B cell (primary cell): ENCODE data around the gene PACSIN2. TPM values are rescaled to one million over a fixed set of nuclear protein-coding genes. Genes with fewer than 3 reads are reported as not detected.

Experiments used
- ATAC-seq: fragments of 200-7000 bp; cut with Tn5 transposase; one replicate; pipeline ENCODE4 v1.10.0; 2021; ENCODE audit warnings: low read depth, mild to moderate bottlenecking, moderate number of reproducible peaks, moderate library complexity
- CTCF ChIA-PET: fragments of 350-600 bp; sonication (Branson Sonifier 250); formaldehyde crosslinking; loops from one replicate; lab custom pipeline; 2021; ENCODE audit warnings: antibody characterized with exemption, inconsistent platforms; lab: Charles Lee
- POLR2A ChIA-PET: fragments of 350-600 bp; sonication (Branson Sonifier 250); formaldehyde crosslinking; loops from one replicate; lab custom pipeline; 2021; ENCODE audit warnings: antibody characterized with exemption; lab: Charles Lee
- DNase-seq: peaks from one replicate; pipeline ENCODE4 v3.0.0; 2013
- H2AFZ ChIP-seq: 2 replicates; pipeline ENCODE4 v1.6.1; 2012; ENCODE audit warnings: mild to moderate bottlenecking, low read depth, low read length; ENCODE audit not compliant: insufficient read depth, poor library complexity, severe bottlenecking
- H3K27ac ChIP-seq, 2 donors: 1 replicate in 1 of 2; 2 replicates in 1 of 2; pipeline ENCODE4 v1.5.1; 2012 to 2013; ENCODE audit warnings: low read length in 2 of 2, mild to moderate bottlenecking in 2 of 2, moderate library complexity in 1 of 2
- H3K27me3 ChIP-seq, 4 experiments: fragments of 200-600 bp in 1 of 4; sonication (generic) in 1 of 4; replicated peaks in 1 of 4; 1 replicate in 2 of 4; 2 replicates in 2 of 4; pipeline versions ENCODE4 v1.6.1 to v1.7.0; 2013 to 2016; ENCODE audit warnings: low read length in 3 of 4, mild to moderate bottlenecking in 2 of 4, mixed read lengths in 1 of 4, moderate library complexity in 1 of 4; ENCODE audit not compliant: insufficient read depth in 4 of 4, control insufficient read depth in 3 of 4; ENCODE audit errors: control extremely low read depth in 1 of 4
- H3K36me3 ChIP-seq, 2 experiments: replicated peaks in 1 of 2; 1 replicate in 1 of 2; 2 replicates in 1 of 2; pipeline versions ENCODE4 v1.6.1 to v1.7.1; 2013; ENCODE audit warnings: low read length in 1 of 2; ENCODE audit not compliant: insufficient read depth in 2 of 2, control insufficient read depth in 1 of 2; ENCODE audit errors: control extremely low read depth in 1 of 2, extremely low read depth in 1 of 2
- H3K4me1 ChIP-seq, 2 donors: fragments of 200-600 bp in 1 of 2; sonication (generic) in 1 of 2; 1 replicate in 1 of 2; 2 replicates in 1 of 2; pipeline versions ENCODE4 v1.5.1 to v1.6.1; 2013 to 2017; ENCODE audit warnings: low read length in 2 of 2; ENCODE audit not compliant: control insufficient read depth in 2 of 2, insufficient read depth in 2 of 2
- H3K4me2 ChIP-seq: replicated peaks from 2 replicates; pipeline ENCODE3; 2012; ENCODE audit warnings: mild to moderate bottlenecking, low read depth, low read length; ENCODE audit not compliant: poor library complexity, severe bottlenecking
- H3K4me3 ChIP-seq, 5 experiments: fragments of 200-600 bp in 1 of 5; sonication (generic) in 1 of 5; 1 replicate in 3 of 5; 2 replicates in 2 of 5; pipeline versions ENCODE4 v1.5.1 to v1.7.0; 2011 to 2016; ENCODE audit warnings: low read length in 4 of 5, mild to moderate bottlenecking in 4 of 5, low read depth in 2 of 5, control low read depth in 1 of 5, moderate library complexity in 1 of 5; ENCODE audit not compliant: insufficient read depth in 1 of 5; ENCODE audit errors: control extremely low read depth in 1 of 5, extremely low read depth in 1 of 5
- H3K79me2 ChIP-seq: fragments of 200-600 bp; sonication (generic); one replicate; pipeline ENCODE4 v1.6.0; 2016; ENCODE audit warnings: low read length; ENCODE audit not compliant: control insufficient read depth, insufficient read depth
- H3K9ac ChIP-seq: fragments of 200-600 bp; sonication (generic); 2 replicates; pipeline ENCODE4 v1.6.1; 2017; ENCODE audit warnings: mild to moderate bottlenecking, low read length, moderate library complexity
- H3K9me3 ChIP-seq, 3 donors: one replicate each; pipeline versions ENCODE4 v1.6.1 to v1.7.1; 2013; ENCODE audit warnings: low read length in 2 of 3; ENCODE audit not compliant: control insufficient read depth in 2 of 3, insufficient read depth in 1 of 3; ENCODE audit errors: control extremely low read depth in 1 of 3
- H4K20me1 ChIP-seq: 2 replicates; pipeline ENCODE4 v1.6.0; 2012; ENCODE audit warnings: mild to moderate bottlenecking, low read length; ENCODE audit not compliant: insufficient read depth, control insufficient read depth, poor library complexity, severe bottlenecking
- H3K27ac Mint-ChIP-seq: one replicate; pipeline ENCODE4 v1.8.0; 2021; ENCODE audit warnings: mixed read lengths
- H3K27me3 Mint-ChIP-seq: one replicate; pipeline ENCODE4 v1.8.0; 2021; ENCODE audit warnings: mixed read lengths
- H3K4me1 Mint-ChIP-seq: one replicate; pipeline ENCODE4 v1.8.0; 2021; ENCODE audit warnings: mixed read lengths
- H3K4me3 Mint-ChIP-seq: one replicate; pipeline ENCODE4 v1.8.0; 2021; ENCODE audit warnings: mixed read lengths
- H3K9me3 Mint-ChIP-seq: one replicate; pipeline ENCODE4 v1.8.0; 2022; ENCODE audit warnings: mixed read lengths; ENCODE audit not compliant: insufficient read depth
- CTCF ChIP-seq: fragments of 200-600 bp; IDR thresholded peaks from one replicate; pipeline ENCODE4 v1.8.0; 2022; ENCODE audit warnings: antibody characterized with exemption, mild to moderate bottlenecking
- EZH2 ChIP-seq: IDR thresholded peaks from 2 replicates; pipeline ENCODE4 v1.6.1; 2012; ENCODE audit warnings: borderline replicate concordance, low read depth, mild to moderate bottlenecking, moderate library complexity, low read length; ENCODE audit not compliant: insufficient read depth, poor library complexity, severe bottlenecking
- WGBS: methylation state at CpG from one replicate; pipeline ENCODE4 v1.1.5; 2013; ENCODE audit warnings: missing lambda C conversion rate; ENCODE audit not compliant: insufficient coverage; 5-methylcytosine and 5-hydroxymethylcytosine counted together
- intact Hi-C: fragments of 100-400 bp; cut with micrococcal nuclease; formaldehyde crosslinking; loops from one replicate; pipeline ENCODE4 v1.10.0; 2022
- polyA plus RNA-seq: library from polyadenylated mRNA; depleted of rRNA; stranded (reverse); fragments of >200 nt; gene quantifications from 2 replicates; pipeline ENCODE4 v1.2.3, GENCODE V29; 2012
- total RNA-seq, 2 donors: library from RNA; stranded (reverse); fragments of 120-200 nt in 1 of 2; gene quantifications; 1 replicate in 1 of 2; 2 replicates in 1 of 2; pipeline versions ENCODE4 v1.2.3 to v1.2.4, GENCODE V29; 2013 to 2022

Gene PACSIN2
- total and polyA plus RNA-seq, 2 donors (not counting 1 experiment from before 2014, with no cell fraction given) = 26.9 to 59.3 TPM

- no peaks in the 10 kb centered on the region for H3K9me3 ChIP-seq
- peak overlapping the region; percentile 88 for H3K9ac ChIP-seq
- H4K20me1 ChIP-seq = peaks cover 27% of the 10 kb centered on the region
- peak overlapping the region; percentile 66 to 80 for H3K27ac ChIP-seq
- Mint-ChIP-seq H3K9me3 (no peaks in the 10 kb centered on the region), H3K27ac (peak overlapping the region; percentile 98), H3K27me3 (no peaks in the 10 kb centered on the region), H3K4me1 (peaks cover 30% of the 10 kb centered on the region), H3K4me3 (peak overlapping the region; percentile 98)
- H3K79me2 ChIP-seq = peaks cover 48% of the 10 kb centered on the region
- TF ChIP-seq CTCF (no peak), EZH2 (no peak)
- intact Hi-C loops = loop anchor here (2.0 kb wide), 4 partner anchors 73 to 401 kb away; partner anchors contain the start of genes ARFGAP3, POLDIP3 and TTLL1
- peak overlapping the region; percentile 65 to 96 (median 76) for H3K4me3 ChIP-seq
- DNase-seq (no peak), ATAC-seq (no peak)
- 12% methylated on average over 4 of the region's 5 CpGs for WGBS
- H3K27me3 ChIP-seq = no peaks in the 10 kb centered on the region
- peak overlapping the region; percentile 99 for H3K4me2 ChIP-seq
- CTCF ChIA-PET = interaction anchor here (0.6 to 1.9 kb wide), 5 partner anchors 11 to 173 kb away, joined by 3 to 9 read pairs (median 5); no protein-coding TSS in a partner anchor
- no peaks in the 10 kb centered on the region for H3K36me3 ChIP-seq
- peak overlapping the region; percentile 81 for H2AFZ ChIP-seq
- peaks cover 13 to 19% of the 10 kb centered on the region in 2 donors for H3K4me1 ChIP-seq
- POLR2A ChIA-PET = interaction anchor here (0.6 to 1.9 kb wide), 6 partner anchors 11 to 401 kb away, joined by 3 to 9 read pairs (median 4); partner anchors contain the start of gene POLDIP3
Measured at GRCh38 chr22:43015677-43016042, 711 bp upstream of the PACSIN2 start.

GRCh38 chr22:43014316-43014868, 557 bp downstream of the PACSIN2 start:
- H3K79me2 ChIP-seq = peaks cover 60% of the 10 kb centered on the region
- H4K20me1 ChIP-seq = peaks cover 34% of the 10 kb centered on the region
- CTCF ChIA-PET = interaction anchor here (1.0 to 2.1 kb wide), 5 partner anchors 10 to 147 kb away, joined by 4 to 9 read pairs (median 6); no protein-coding TSS in a partner anchor
- no peaks in the 10 kb centered on the region for H3K9me3 Mint-ChIP-seq
- peak overlapping the region; percentile 81 for H2AFZ ChIP-seq
- H3K27me3 Mint-ChIP-seq = no peaks in the 10 kb centered on the region
- peaks cover 13 to 19% of the 10 kb centered on the region in 2 donors for H3K4me1 ChIP-seq
- no peaks in the 10 kb centered on the region for H3K9me3 ChIP-seq
- H3K4me1 Mint-ChIP-seq = peaks cover 32% of the 10 kb centered on the region
- POLR2A ChIA-PET = interaction anchor here (0.6 to 1.9 kb wide), 4 partner anchors 10 to 400 kb away, joined by 3 to 9 read pairs (median 5); partner anchors contain the start of gene POLDIP3
- no peak for TF ChIP-seq CTCF
- no peak for TF ChIP-seq EZH2
- intact Hi-C loops = loop anchor here (2.0 kb wide), 4 partner anchors 74 to 400 kb away; partner anchors contain the start of genes ARFGAP3, POLDIP3 and TTLL1
- peak overlapping the region; percentile 98 for H3K4me3 Mint-ChIP-seq
- H3K36me3 ChIP-seq = no peaks in the 10 kb centered on the region
- no peaks in the 10 kb centered on the region for H3K27me3 ChIP-seq
- H3K27ac ChIP-seq = peak overlapping the region; percentile 32 to 80
- ATAC-seq (peak; percentile 4), DNase-seq (peak; percentile 67)
- peak overlapping the region; percentile 90 for H3K27ac Mint-ChIP-seq
- WGBS = under 1% methylated on average over 31 of the region's 39 CpGs
- H3K4me3 ChIP-seq = peak overlapping the region; percentile 66 to 96 (median 76)
- peak overlapping the region; percentile 88 for H3K9ac ChIP-seq
- H3K4me2 ChIP-seq = peak overlapping the region; percentile 99
